Hepatocyte (in vitro differentiated cells): ENCODE measurements around the gene C1QC.

ENCODE experiments used
- EZH2 ChIP-seq: fragments of 200-600 bp; sonication (generic); IDR thresholded peaks from 2 replicates; pipeline ENCODE4 v1.6.1; 2016; ENCODE audit warnings: antibody characterized with exemption, mild to moderate bottlenecking, borderline replicate concordance
- TF ChIP-seq, protein P1 (sequence below): fragments of 200-600 bp; sonication (generic); IDR thresholded peaks from 2 replicates; pipeline ENCODE4 v1.5.1; 2016; ENCODE audit warnings: antibody characterized with exemption, mild to moderate bottlenecking; ENCODE audit not compliant: poor library complexity

DNA sequence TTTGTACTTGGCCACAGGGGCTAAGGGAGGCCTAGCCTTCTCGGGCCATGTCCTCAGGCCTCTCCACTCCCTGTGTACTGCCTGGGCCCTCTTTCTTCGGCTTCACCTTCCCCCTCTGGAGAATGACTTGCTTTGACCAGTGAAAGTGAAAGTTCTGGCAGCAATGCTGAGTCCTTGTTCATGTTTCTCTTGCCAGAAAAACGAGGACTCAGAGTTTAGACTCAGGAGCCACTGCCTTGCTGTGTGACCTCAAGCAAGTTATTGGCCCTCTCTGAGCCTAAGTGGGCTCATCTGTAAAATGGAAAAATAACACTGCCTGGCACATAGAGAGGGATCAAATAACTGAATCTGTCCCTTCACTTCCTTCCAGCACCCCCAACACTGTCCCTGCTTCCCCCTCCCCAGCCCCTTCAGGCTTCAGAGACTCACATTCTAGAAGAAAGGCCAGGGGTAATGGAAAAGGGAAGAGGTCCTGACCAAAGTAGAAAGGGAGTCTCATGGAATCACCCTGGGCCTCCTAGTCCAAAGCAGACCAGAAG lies 5.5 kb upstream of the C1QC start:
- TF ChIP-seq EZH2, result no peak
- TF ChIP-seq, protein P1, sequence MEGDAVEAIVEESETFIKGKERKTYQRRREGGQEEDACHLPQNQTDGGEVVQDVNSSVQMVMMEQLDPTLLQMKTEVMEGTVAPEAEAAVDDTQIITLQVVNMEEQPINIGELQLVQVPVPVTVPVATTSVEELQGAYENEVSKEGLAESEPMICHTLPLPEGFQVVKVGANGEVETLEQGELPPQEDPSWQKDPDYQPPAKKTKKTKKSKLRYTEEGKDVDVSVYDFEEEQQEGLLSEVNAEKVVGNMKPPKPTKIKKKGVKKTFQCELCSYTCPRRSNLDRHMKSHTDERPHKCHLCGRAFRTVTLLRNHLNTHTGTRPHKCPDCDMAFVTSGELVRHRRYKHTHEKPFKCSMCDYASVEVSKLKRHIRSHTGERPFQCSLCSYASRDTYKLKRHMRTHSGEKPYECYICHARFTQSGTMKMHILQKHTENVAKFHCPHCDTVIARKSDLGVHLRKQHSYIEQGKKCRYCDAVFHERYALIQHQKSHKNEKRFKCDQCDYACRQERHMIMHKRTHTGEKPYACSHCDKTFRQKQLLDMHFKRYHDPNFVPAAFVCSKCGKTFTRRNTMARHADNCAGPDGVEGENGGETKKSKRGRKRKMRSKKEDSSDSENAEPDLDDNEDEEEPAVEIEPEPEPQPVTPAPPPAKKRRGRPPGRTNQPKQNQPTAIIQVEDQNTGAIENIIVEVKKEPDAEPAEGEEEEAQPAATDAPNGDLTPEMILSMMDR, result no peak
